Trophoblast cell (in vitro differentiated cells and primary cell): ENCODE measurements around the gene SLC10A3.

ENCODE experiments used
- DNase-seq, 2 donors: peaks; one replicate each; pipeline ENCODE4 v3.0.0-alpha.2; 2016
- H2AFZ ChIP-seq: 2 replicates; pipeline ENCODE4 v1.6.1; 2013; ENCODE audit warnings: low read length, moderate library complexity, mild to moderate bottlenecking; ENCODE audit not compliant: insufficient read depth, poor library complexity
- H2AK5ac ChIP-seq: 2 replicates; pipeline ENCODE4 v1.6.1; 2013; ENCODE audit warnings: mild to moderate bottlenecking, low read length
- H2BK120ac ChIP-seq: 2 replicates; pipeline ENCODE4 v1.6.1; 2013; ENCODE audit warnings: low read length, mild to moderate bottlenecking, moderate library complexity; ENCODE audit not compliant: insufficient read depth, poor library complexity
- H2BK12ac ChIP-seq: 2 replicates; pipeline ENCODE4 v1.6.1; 2013; ENCODE audit warnings: mild to moderate bottlenecking, low read length, moderate library complexity
- H2BK5ac ChIP-seq: 2 replicates; pipeline ENCODE4 v1.6.1; 2013; ENCODE audit warnings: low read length, low read depth, moderate library complexity, mild to moderate bottlenecking; ENCODE audit not compliant: poor library complexity
- H3K14ac ChIP-seq: 2 replicates; pipeline ENCODE4 v1.6.1; 2013; ENCODE audit warnings: mild to moderate bottlenecking, low read length
- H3K18ac ChIP-seq: 2 replicates; pipeline ENCODE4 v1.6.1; 2013; ENCODE audit warnings: mild to moderate bottlenecking, low read length
- H3K23ac ChIP-seq: 2 replicates; pipeline ENCODE4 v1.6.1; 2013; ENCODE audit warnings: low read length
- H3K27ac ChIP-seq: 2 replicates; pipeline ENCODE4 v1.5.1; 2013; ENCODE audit warnings: low read depth, mild to moderate bottlenecking, inconsistent platforms, low read length, moderate library complexity
- H3K27me3 ChIP-seq: 2 replicates; pipeline ENCODE4 v1.6.1; 2013; ENCODE audit warnings: inconsistent platforms, mild to moderate bottlenecking, low read length, moderate library complexity; ENCODE audit not compliant: insufficient read depth
- H3K36me3 ChIP-seq, 2 experiments: 1 replicate in 1 of 2; 2 replicates in 1 of 2; pipeline ENCODE4 v1.6.1; 2013; ENCODE audit warnings: low read length in 2 of 2, mild to moderate bottlenecking in 2 of 2, moderate library complexity in 1 of 2; ENCODE audit not compliant: insufficient read depth in 2 of 2, control insufficient read depth in 1 of 2
- H3K4ac ChIP-seq: 2 replicates; pipeline ENCODE4 v1.6.1; 2013; ENCODE audit warnings: low read depth, mild to moderate bottlenecking, low read length, moderate library complexity
- H3K4me1 ChIP-seq, 2 experiments: 1 replicate in 1 of 2; 2 replicates in 1 of 2; pipeline ENCODE4 v1.6.1; 2013; ENCODE audit warnings: low read length in 2 of 2, mild to moderate bottlenecking in 2 of 2, moderate library complexity in 1 of 2; ENCODE audit not compliant: insufficient read depth in 2 of 2, control insufficient read depth in 1 of 2
- H3K4me2 ChIP-seq: 2 replicates; pipeline ENCODE4 v1.6.1; 2013; ENCODE audit warnings: inconsistent platforms, mild to moderate bottlenecking, low read length, moderate library complexity
- H3K4me3 ChIP-seq: 2 replicates; pipeline ENCODE4 v1.5.1; 2013; ENCODE audit warnings: mild to moderate bottlenecking, low read depth, low read length, inconsistent platforms
- H3K79me1 ChIP-seq: one replicate; pipeline ENCODE4 v1.6.1; 2013; ENCODE audit warnings: low read length
- H3K79me2 ChIP-seq: 2 replicates; pipeline ENCODE4 v1.6.1; 2013; ENCODE audit warnings: low read length, mild to moderate bottlenecking; ENCODE audit not compliant: control insufficient read depth, insufficient read depth, poor library complexity
- H3K9ac ChIP-seq: 2 replicates; pipeline ENCODE4 v1.6.1; 2013; ENCODE audit warnings: mild to moderate bottlenecking, low read length
- H3K9me3 ChIP-seq: 2 replicates; pipeline ENCODE4 v1.6.1; 2013; ENCODE audit warnings: low read depth, mild to moderate bottlenecking, control low read depth, inconsistent platforms, low read length; ENCODE audit not compliant: insufficient read depth
- H4K12ac ChIP-seq: 2 replicates; pipeline ENCODE4 v1.6.1; 2013; ENCODE audit warnings: low read depth, mild to moderate bottlenecking, low read length, moderate library complexity
- H4K8ac ChIP-seq: 2 replicates; pipeline ENCODE4 v1.6.1; 2013; ENCODE audit warnings: low read depth, mild to moderate bottlenecking, low read length, moderate library complexity
- H4K91ac ChIP-seq: one replicate; pipeline ENCODE4 v1.6.1; 2013; ENCODE audit warnings: low read depth, mild to moderate bottlenecking, low read length, moderate library complexity
- WGBS: extraction: QIAGEN DNeasy Blood & Tissue Kit; methylation state at CpG from one replicate; pipeline ENCODE4 v1.1.7; 2013; ENCODE audit warnings: missing lambda C conversion rate; ENCODE audit not compliant: insufficient read length, insufficient coverage; ENCODE audit errors: extremely low coverage; 5-methylcytosine and 5-hydroxymethylcytosine counted together

The SLC10A3 gene

DNA sequence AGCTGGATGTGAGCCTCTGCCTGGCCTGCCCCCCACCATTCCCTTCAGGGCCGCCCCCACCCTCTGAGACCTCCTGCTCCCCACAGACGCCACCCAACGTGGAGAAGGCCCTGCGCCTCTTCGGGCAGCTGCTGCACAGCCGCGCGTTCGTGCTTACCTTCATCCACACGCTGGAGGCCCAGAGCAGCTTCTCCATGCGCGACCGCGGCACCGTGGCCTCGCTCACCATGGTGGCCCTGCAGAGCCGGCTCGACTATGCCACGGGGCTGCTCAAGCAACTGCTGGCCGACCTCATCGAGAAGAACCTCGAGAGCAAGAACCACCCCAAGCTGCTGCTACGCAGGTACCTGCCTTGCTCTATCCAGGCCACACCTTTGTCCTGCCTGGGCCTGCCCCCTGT, 22.2 kb downstream of the SLC10A3 start:
- no peak overlapping the region for H3K14ac ChIP-seq
- no CpG with 5 or more reads among the region's 23 CpGs for WGBS
- H3K79me2 ChIP-seq = no peaks in the 10 kb centered on the region
- H3K4me2 ChIP-seq = no peak overlapping the region
- no peak overlapping the region for H3K23ac ChIP-seq
- no peak overlapping the region for H3K4ac ChIP-seq
- peaks cover 98% of the 10 kb centered on the region in 2 experiments for H3K36me3 ChIP-seq
- no peak overlapping the region for H4K12ac ChIP-seq
- no peak overlapping the region for H3K18ac ChIP-seq
- H4K8ac ChIP-seq = no peak overlapping the region
- H3K4me3 ChIP-seq = no peak overlapping the region
- no peak for DNase-seq
- H3K9me3 ChIP-seq = no peaks in the 10 kb centered on the region
- H3K4me1 ChIP-seq = no peaks in the 10 kb centered on the region
- no peaks in the 10 kb centered on the region for H3K27me3 ChIP-seq
- H3K27ac ChIP-seq = no peak overlapping the region
- H3K9ac ChIP-seq = no peak overlapping the region
- H2BK12ac ChIP-seq = no peak overlapping the region
- H4K91ac ChIP-seq = no peak overlapping the region
- no peak overlapping the region for H2AFZ ChIP-seq
- no peak overlapping the region for H2AK5ac ChIP-seq
- H2BK5ac ChIP-seq = no peak overlapping the region
- no peaks in the 10 kb centered on the region for H3K79me1 ChIP-seq
- H2BK120ac ChIP-seq = no peak overlapping the region

- no peak overlapping the region for H2AFZ ChIP-seq
- H3K27me3 ChIP-seq = no peaks in the 10 kb centered on the region
- no peak overlapping the region for H2BK120ac ChIP-seq
- no peaks in the 10 kb centered on the region for H3K9me3 ChIP-seq
- no peak overlapping the region for H3K4me2 ChIP-seq
- no peak overlapping the region for H4K8ac ChIP-seq
- no peak overlapping the region for H3K9ac ChIP-seq
- H3K23ac ChIP-seq = no peak overlapping the region
- WGBS = no CpG with 5 or more reads among the region's 21 CpGs
- no peak overlapping the region for H4K12ac ChIP-seq
- no peak overlapping the region for H2BK5ac ChIP-seq
- H3K4me1 ChIP-seq = no peaks in the 10 kb centered on the region
- no peak overlapping the region for H3K18ac ChIP-seq
- peaks cover 98% of the 10 kb centered on the region in 2 experiments for H3K36me3 ChIP-seq
- H3K14ac ChIP-seq = no peak overlapping the region
- H3K79me2 ChIP-seq = no peaks in the 10 kb centered on the region
- H3K4me3 ChIP-seq = no peak overlapping the region
- H3K4ac ChIP-seq = no peak overlapping the region
- no peaks in the 10 kb centered on the region for H3K79me1 ChIP-seq
- H2AK5ac ChIP-seq = no peak overlapping the region
- H3K27ac ChIP-seq = no peak overlapping the region
- DNase-seq = no peak
- no peak overlapping the region for H4K91ac ChIP-seq
- no peak overlapping the region for H2BK12ac ChIP-seq
Observed at GRCh38 chrX:154467556-154467955, 22.9 kb downstream of the SLC10A3 start.

GRCh38 chrX:154466907-154467306, 23.5 kb downstream of the SLC10A3 start:
- Histone ChIP-seq H4K8ac (no peak overlapping the region), H3K79me1 (no peaks in the 10 kb centered on the region), H4K12ac (no peak overlapping the region), H3K4ac (no peak overlapping the region), H3K79me2 (no peaks in the 10 kb centered on the region), H2BK12ac (no peak overlapping the region), H2BK120ac (no peak overlapping the region), H2AFZ (no peak overlapping the region), H3K27me3 (no peaks in the 10 kb centered on the region), H2AK5ac (no peak overlapping the region), H3K14ac (no peak overlapping the region), H3K23ac (no peak overlapping the region), H3K4me3 (no peak overlapping the region), H3K9ac (no peak overlapping the region), H4K91ac (no peak overlapping the region), H2BK5ac (no peak overlapping the region), H3K36me3 (peaks cover 98% of the 10 kb centered on the region in 2 experiments), H3K9me3 (no peaks in the 10 kb centered on the region), H3K27ac (no peak overlapping the region), H3K4me2 (no peak overlapping the region), H3K18ac (no peak overlapping the region), H3K4me1 (no peaks in the 10 kb centered on the region)
- WGBS = no CpG with 5 or more reads among the region's 15 CpGs
- no peak for DNase-seq

DNA sequence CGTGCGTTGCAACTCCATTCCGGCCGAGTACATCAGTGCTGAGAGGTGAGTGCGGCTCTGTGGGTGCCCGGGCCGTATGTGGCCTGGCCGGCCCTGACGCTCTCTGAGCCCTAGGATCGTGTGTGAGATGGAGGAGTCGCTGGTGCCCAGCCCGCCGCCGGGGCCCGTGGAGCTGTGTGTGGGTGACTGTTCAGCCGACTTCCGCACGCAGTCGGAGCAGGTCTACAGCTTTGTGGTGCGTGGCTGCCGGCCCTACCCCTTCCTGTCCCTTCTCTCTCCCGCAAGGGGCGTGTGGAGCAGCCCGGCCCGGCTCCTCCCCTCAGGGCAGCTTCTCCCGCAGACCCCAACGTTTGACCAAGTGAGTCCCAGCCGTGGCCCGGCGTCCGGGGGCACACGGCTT, 24.4 kb downstream of the SLC10A3 start:
- Histone ChIP-seq H3K23ac (no peak overlapping the region), H4K91ac (no peak overlapping the region), H3K79me2 (no peaks in the 10 kb centered on the region), H2AK5ac (no peak overlapping the region), H3K9ac (no peak overlapping the region), H4K12ac (no peak overlapping the region), H3K18ac (no peak overlapping the region), H3K4me2 (no peak overlapping the region), H3K27ac (no peak overlapping the region), H3K36me3 (peaks cover 98% of the 10 kb centered on the region in 2 experiments), H3K4me1 (no peaks in the 10 kb centered on the region), H3K9me3 (no peaks in the 10 kb centered on the region), H2BK5ac (no peak overlapping the region), H2BK120ac (no peak overlapping the region), H2BK12ac (no peak overlapping the region), H4K8ac (no peak overlapping the region), H2AFZ (no peak overlapping the region), H3K79me1 (no peaks in the 10 kb centered on the region), H3K4me3 (no peak overlapping the region), H3K27me3 (no peaks in the 10 kb centered on the region), H3K4ac (no peak overlapping the region), H3K14ac (no peak overlapping the region)
- no CpG with 5 or more reads among the region's 32 CpGs for WGBS
- DNase-seq = no peak
